Right forelimb (tissue), 1 donor: ENCODE results near the gene SLC38A6.

Experiments used
- DNase-seq: peaks from one replicate; pipeline ENCODE4 v3.0.0-alpha.2; 2018

The SLC38A6 gene

GRCh38 chr14:60981633-60982455 lies 799 bp downstream of the SLC38A6 start:
- DNase-seq, result no peak

GRCh38 chr14:60984196-60984595 lies 3.2 kb downstream of the SLC38A6 start:
- no peak for DNase-seq

DNA sequence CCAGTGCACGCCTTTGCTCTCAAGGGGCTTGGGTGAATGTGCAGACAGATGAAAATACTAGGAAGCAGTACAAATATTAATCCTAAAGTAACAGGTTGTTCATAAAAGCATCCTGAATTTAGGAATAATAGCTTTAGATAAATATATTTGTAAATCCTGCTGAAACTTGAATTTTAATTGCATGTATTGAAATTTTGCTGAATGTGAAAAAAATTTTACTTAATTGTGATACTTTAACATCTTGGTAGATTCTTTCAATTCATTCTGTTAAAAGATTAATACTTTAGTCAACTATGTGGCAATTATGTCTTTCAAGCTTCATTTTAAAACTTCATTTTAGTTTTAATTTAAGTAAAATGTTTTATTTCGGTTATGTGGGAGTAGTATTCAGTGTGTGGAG lies 5.5 kb downstream of the SLC38A6 start:
- no peak for DNase-seq

GRCh38 chr14:60989599-60989998 lies 8.6 kb downstream of the SLC38A6 start:
- DNase-seq, result no peak

DNA sequence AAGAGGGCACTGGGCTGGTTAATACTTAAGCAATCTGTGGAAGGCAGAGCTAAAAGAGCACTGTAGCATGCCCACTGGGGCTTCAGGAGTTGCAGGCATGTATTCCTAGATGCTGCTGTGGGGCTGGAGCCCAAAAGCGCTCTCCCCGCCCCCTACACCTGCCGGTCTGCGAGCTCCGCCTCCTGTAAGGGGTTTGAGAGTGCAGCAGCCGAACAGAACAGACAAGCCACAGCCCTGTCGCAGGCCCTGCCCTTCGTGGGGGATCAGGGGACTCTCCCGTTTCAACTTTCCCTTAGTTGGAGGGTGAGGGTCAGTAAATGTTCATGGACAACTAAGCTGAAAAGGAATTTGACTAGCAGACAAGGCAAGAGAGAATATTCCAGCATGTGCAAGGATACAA lies 17.6 kb downstream of the SLC38A6 start:
- DNase-seq, result no peak

GRCh38 chr14:60999536-60999935 lies 18.5 kb downstream of the SLC38A6 start:
- DNase-seq, result no peak

DNA sequence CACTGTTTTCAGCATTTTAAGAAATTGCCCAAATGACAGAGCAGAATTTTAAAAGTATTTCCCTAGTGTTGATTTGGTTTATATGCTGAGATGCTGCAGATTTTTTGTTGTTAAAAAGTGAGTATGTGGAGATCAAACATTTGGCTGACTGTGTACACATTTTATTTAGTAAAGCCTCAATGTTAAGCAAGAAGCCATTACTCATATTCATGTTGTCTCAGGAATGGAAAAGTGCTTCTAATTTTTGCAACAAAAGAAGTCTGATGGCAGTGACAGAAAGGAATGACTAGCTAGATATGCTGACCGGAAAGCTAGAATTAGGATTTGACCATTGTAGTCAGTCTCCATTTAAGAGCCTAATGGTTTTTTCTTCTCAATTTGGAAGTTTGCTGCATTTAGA lies 22.5 kb downstream of the SLC38A6 start:
- DNase-seq, result no peak

DNA sequence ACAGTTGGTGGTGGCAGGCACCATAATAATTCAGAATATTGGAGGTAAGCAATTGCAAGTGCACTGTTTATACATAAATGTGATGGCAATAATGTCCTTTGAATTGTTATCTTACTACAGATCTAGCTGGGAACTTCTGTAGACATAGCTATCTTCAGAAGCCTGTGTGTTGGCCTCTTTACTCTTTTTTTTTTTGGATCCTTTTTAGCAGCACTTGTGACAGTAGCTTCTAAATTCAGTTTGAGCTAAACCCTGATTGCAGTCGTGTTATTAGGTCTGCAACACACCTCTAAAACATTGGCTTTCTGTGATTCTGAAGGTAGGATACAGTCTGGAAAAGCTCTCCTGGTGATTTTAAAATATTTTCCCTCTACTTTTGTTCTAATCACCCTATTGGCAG lies 38.5 kb downstream of the SLC38A6 start:
- DNase-seq, result no peak

GRCh38 chr14:61025251-61026223 lies 44.5 kb downstream of the SLC38A6 start:
- peak; percentile 55 for DNase-seq

- no peak for DNase-seq
These were observed 45.5 kb downstream of the SLC38A6 start for GRCh38 chr14:61026526-61026925.

GRCh38 chr14:61031026-61031425 lies 50.0 kb downstream of the SLC38A6 start:
- no peak for DNase-seq

GRCh38 chr14:61033054-61033453 lies 52.0 kb downstream of the SLC38A6 start:
- DNase-seq, result no peak

GRCh38 chr14:61033855-61034254 lies 52.8 kb downstream of the SLC38A6 start:
- DNase-seq, result no peak

- DNase-seq, result no peak
These were observed 53.5 kb downstream of the SLC38A6 start for GRCh38 chr14:61034416-61035120.

DNA sequence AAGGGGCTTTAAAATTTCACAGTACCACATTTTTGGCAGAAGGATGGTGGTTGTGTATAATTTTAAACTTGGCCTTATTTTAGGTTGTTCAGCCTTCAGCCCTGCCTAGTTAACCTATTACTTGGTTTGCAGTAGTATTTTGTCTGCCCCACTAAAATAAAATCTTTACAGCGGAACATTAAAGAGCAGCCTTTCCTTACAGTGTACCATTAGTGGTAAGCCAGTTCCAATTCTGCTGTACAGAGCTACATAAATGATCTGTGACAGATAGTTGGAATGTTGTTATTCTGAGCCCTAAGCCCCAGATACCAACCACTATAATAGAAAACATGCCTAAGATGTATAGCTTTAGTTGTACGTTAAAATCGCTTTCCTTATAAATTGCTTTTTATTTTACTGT lies 56.2 kb downstream of the SLC38A6 start:
- DNase-seq, result no peak

GRCh38 chr14:61041704-61042103 lies 60.7 kb downstream of the SLC38A6 start:
- no peak for DNase-seq

DNA sequence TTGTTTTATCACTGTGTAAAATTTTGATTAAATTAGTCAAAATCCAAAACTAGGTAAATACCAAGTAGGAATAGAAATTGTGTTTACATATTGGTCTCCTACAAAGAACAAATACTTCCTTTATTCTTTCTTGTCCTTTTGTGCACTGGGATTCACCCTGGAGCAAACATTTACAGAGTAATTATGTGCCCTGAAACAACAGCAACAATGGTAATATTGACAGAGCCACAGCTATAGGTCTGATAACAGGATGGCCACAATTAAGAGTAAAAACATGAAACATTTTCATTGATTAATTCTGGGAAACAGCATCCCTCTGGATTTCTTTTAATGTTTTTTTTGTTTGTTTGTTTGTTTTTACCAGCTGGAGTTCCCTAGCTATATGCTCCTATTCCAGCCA lies 61.2 kb downstream of the SLC38A6 start:
- no peak for DNase-seq

- no peak for DNase-seq
These were observed 62.5 kb downstream of the SLC38A6 start for GRCh38 chr14:61043506-61043905.

DNA sequence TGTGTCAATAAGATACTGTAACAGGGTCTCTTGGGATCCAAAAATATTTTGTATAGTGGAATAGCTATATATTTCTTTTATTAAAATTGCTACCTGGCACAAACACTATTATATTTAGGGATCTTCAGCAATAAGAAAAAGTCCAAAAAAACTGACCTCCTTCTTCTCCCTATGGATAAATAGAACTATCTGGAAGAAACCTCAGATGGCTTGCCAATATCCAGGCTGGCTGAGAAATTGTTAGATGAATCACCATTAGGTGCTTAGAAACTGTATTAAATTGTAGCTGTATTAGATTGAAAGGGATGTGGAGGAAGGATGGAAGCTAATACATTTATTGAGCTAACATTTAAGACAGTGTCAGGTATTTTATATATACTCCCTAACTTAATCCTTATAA lies 66.0 kb downstream of the SLC38A6 start:
- no peak for DNase-seq

- no peak for DNase-seq
These were observed 67.6 kb downstream of the SLC38A6 start for GRCh38 chr14:61048640-61049039.

GRCh38 chr14:61050417-61050816 lies 69.4 kb downstream of the SLC38A6 start:
- no peak for DNase-seq

DNA sequence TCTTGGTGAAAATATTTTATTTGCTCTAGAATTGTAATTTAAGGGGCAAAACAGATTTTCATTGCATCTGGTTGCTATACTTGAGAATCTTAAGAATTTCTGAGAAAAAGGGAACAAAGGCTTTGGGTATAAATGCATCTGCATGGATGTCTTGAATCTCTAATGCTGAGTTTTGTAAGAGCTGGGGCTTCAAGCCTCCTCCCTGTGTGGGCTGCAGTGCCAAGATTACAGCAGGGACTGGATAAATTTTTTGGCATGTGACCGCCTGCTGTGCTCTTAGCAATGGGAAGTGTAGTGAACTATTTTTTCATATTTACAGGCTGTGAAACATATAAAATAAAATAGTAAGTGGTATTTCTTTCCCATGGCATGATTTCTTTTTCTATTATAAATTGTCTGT lies 70.0 kb downstream of the SLC38A6 start:
- DNase-seq, result peak; percentile 48

GRCh38 chr14:61051621-61052020 lies 70.6 kb downstream of the SLC38A6 start:
- DNase-seq, result no peak
